Measurements from ENCODE around the gene UBAC1.

The UBAC1 gene

GRCh38 chr9:135987838-135988404 is 26.7 kb upstream of the UBAC1 start:
- H3K27me3 Mint-ChIP-seq: peaks cover 44% of the 10 kb centered on the region

DNA sequence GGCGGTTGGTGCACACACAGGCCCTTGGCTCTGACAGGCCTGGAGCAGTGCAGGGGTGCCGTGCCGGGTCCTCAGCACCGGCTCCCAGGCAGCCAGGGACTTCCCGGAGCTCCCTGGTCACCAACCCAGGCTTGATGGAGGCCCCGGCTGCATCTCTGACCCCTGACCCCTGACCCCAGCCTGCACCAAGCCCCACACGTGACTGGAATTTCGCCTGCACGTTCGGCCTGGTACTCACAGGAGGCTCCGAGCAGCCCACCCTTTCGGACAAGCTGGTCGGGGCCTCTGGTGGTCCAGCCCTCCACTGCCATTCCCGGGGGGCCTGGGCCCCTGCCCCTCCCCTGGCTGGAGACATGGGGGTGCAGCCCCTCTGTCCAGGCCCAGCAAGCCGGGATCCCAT is 25.4 kb upstream of the UBAC1 start:
- Mint-ChIP-seq H3K4me1 (peaks cover 12% of the 10 kb centered on the region), H3K4me3 (no peak overlapping the region), H3K27ac (no peak overlapping the region), H3K9me3 (peaks cover 3% of the 10 kb centered on the region), H3K36me3 (no peaks in the 10 kb centered on the region), H3K27me3 (peaks cover 44% of the 10 kb centered on the region)
- ATAC-seq: peak; percentile 42

More at GRCh38 chr9:135987838-135988404, 26.7 kb upstream of the UBAC1 start:
- no peak for ATAC-seq
- Mint-ChIP-seq H3K9me3 (peaks cover 3% of the 10 kb centered on the region), H3K36me3 (no peaks in the 10 kb centered on the region), H3K4me3 (no peak overlapping the region), H3K27ac (no peak overlapping the region), H3K4me1 (peaks cover 19% of the 10 kb centered on the region)

DNA sequence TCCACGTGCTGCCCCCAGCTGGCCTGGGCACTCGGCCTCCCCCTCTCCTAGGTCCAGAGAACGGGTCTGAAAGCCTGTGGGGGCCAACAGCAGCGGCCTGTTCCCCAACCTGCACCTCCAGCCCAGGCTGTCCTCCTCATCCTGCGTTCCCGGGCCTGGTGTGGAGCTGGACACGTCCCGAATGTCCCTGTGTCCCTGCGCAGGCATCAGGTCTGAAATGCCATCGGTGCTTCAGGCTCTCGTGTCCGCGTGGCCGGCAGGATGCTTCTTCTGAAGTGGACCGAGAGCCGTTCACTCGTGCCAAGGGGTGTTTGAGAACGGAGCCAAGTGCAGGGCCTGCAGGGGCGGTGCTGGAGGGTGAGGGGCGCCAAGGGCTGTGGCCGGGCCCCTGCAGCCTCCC is 24.7 kb upstream of the UBAC1 start:
- peaks cover 48% of the 10 kb centered on the region for H3K27me3 Mint-ChIP-seq
- no peak overlapping the region for H3K4me3 Mint-ChIP-seq
- H3K4me1 Mint-ChIP-seq: peaks cover 9% of the 10 kb centered on the region
- peaks cover 2% of the 10 kb centered on the region for H3K9me3 Mint-ChIP-seq
- H3K27ac Mint-ChIP-seq: no peak overlapping the region
- H3K36me3 Mint-ChIP-seq: no peaks in the 10 kb centered on the region
- no peak for ATAC-seq

DNA sequence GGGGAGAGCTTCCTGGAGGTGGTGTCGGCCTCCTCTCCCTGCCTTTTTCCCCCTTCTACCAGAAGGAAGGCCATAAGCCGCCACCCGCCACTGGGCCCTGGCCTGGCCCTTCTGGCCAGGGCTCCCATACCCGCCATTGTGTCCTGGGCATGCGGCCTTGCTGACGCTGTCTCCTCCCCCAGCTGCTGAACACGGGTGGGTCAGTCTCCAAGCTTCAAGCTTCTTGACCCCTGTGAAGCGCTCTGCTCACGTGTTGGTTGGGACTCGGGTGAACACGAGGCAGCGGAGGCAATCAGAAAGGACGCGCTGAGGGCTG is 24.2 kb upstream of the UBAC1 start:
- Mint-ChIP-seq H3K27ac (no peak overlapping the region), H3K4me3 (no peak overlapping the region), H3K27me3 (peaks cover 53% of the 10 kb centered on the region), H3K4me1 (peaks cover 6% of the 10 kb centered on the region), H3K36me3 (no peaks in the 10 kb centered on the region), H3K9me3 (no peaks in the 10 kb centered on the region)
- no peak for ATAC-seq

GRCh38 chr9:135984072-135984710 is 23.0 kb upstream of the UBAC1 start:
- Mint-ChIP-seq H3K4me3 (no peak overlapping the region), H3K4me1 (no peaks in the 10 kb centered on the region), H3K27me3 (peaks cover 59% of the 10 kb centered on the region), H3K27ac (no peak overlapping the region), H3K36me3 (no peaks in the 10 kb centered on the region), H3K9me3 (no peaks in the 10 kb centered on the region)
- ATAC-seq: no peak

GRCh38 chr9:135983208-135984071 is 22.3 kb upstream of the UBAC1 start:
- no peak overlapping the region for H3K4me3 Mint-ChIP-seq
- H3K36me3 Mint-ChIP-seq: no peaks in the 10 kb centered on the region
- no peak overlapping the region for H3K27ac Mint-ChIP-seq
- ATAC-seq: no peak
- H3K9me3 Mint-ChIP-seq: no peaks in the 10 kb centered on the region
- H3K27me3 Mint-ChIP-seq: peaks cover 59% of the 10 kb centered on the region
- H3K4me1 Mint-ChIP-seq: peaks cover 7% of the 10 kb centered on the region

DNA sequence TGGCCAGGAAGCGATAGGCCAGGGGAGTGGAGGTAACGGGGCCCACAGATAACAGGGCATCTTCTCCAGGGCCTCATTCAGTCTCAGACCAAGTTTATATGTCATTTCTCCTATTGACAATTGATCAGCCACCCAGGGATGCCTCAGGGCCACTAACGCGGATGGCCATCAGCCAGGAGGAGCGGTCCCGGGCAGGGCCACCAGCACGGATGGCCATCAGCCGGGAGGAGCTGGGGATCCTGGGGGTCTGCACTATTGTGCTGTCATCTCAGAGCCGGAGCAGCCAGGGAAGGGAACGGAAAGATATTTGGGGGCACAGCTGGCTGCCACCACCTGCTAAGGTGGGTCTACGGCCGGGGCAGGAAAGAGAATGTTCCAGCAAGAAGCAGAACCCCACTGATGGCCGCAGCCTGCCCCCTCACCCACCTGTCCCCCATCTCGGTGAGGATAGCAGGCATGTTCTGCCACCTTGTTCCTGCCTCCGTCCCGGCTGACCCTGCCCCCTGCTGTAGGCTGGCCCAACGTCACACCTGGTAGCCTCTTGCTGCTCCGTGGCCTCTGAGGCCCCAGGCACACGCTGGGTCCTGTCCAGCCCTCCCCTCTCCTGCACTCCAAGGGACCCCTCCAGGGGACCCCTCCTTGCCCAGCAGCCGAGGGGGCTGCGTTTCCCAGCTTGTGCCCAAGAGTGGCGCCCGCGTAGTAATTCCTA is 21.5 kb upstream of the UBAC1 start:
- H3K36me3 Mint-ChIP-seq: no peaks in the 10 kb centered on the region
- no peak for ATAC-seq
- H3K4me3 Mint-ChIP-seq: no peak overlapping the region
- H3K27me3 Mint-ChIP-seq: peaks cover 58% of the 10 kb centered on the region
- peaks cover 7% of the 10 kb centered on the region for H3K4me1 Mint-ChIP-seq
- H3K9me3 Mint-ChIP-seq: no peaks in the 10 kb centered on the region
- H3K27ac Mint-ChIP-seq: no peak overlapping the region

GRCh38 chr9:135980926-135981630 is 19.9 kb upstream of the UBAC1 start:
- peaks cover 7% of the 10 kb centered on the region for H3K4me1 Mint-ChIP-seq
- H3K27ac Mint-ChIP-seq: no peak overlapping the region
- ATAC-seq: no peak

DNA sequence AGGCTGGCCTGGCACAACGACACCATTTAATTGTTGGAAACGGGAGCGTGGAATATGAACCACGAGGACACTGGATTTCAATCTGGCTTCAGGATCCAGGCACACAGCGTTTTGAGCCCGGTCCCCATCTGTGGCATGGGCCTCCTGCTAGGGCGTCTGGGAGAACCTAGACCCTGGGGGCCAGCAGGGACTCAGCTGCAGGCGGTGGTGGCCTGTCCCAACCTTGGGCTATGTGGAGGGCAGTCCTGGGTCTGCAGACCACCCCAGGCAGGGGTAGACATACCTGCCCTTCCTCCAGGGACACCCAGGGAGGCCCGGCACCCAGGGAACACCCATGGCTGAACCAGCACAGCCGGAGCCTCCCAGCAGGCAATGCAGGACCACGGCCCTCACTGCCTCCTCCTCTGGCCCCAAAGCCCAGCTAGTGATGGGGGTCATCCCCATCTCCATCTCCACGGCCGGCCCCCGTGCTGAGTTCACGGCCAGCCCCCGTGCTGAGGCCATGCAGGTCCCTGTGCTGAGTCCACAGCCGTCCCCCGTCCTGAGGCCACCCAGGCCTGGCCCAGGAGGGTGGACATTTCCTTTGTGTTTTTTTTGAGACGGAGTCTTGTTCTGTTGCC is 18.5 kb upstream of the UBAC1 start:
- Mint-ChIP-seq H3K27me3 (peaks cover 64% of the 10 kb centered on the region), H3K4me3 (no peak overlapping the region), H3K36me3 (no peaks in the 10 kb centered on the region), H3K27ac (no peak overlapping the region), H3K9me3 (no peaks in the 10 kb centered on the region), H3K4me1 (peaks cover 7% of the 10 kb centered on the region)
- no peak for ATAC-seq

More at GRCh38 chr9:135980926-135981630, 19.9 kb upstream of the UBAC1 start:
- no peak overlapping the region for H3K4me3 Mint-ChIP-seq
- H3K27me3 Mint-ChIP-seq: peaks cover 62% of the 10 kb centered on the region
- no peaks in the 10 kb centered on the region for H3K9me3 Mint-ChIP-seq
- H3K36me3 Mint-ChIP-seq: no peaks in the 10 kb centered on the region

GRCh38 chr9:135978642-135979546 is 17.7 kb upstream of the UBAC1 start:
- Mint-ChIP-seq H3K27ac (no peak overlapping the region), H3K4me1 (peaks cover 7% of the 10 kb centered on the region), H3K4me3 (no peak overlapping the region), H3K9me3 (no peaks in the 10 kb centered on the region), H3K27me3 (peaks cover 71% of the 10 kb centered on the region), H3K36me3 (no peaks in the 10 kb centered on the region)
- ATAC-seq: peak; percentile 37

- H3K4me3 Mint-ChIP-seq: no peak overlapping the region
- H3K4me1 Mint-ChIP-seq: peaks cover 7% of the 10 kb centered on the region
- no peak overlapping the region for H3K27ac Mint-ChIP-seq
- ATAC-seq: no peak
- H3K36me3 Mint-ChIP-seq: no peaks in the 10 kb centered on the region
- peaks cover 83% of the 10 kb centered on the region for H3K27me3 Mint-ChIP-seq
- H3K9me3 Mint-ChIP-seq: no peaks in the 10 kb centered on the region
Observed at GRCh38 chr9:135976944-135977343, 15.8 kb upstream of the UBAC1 start.

DNA sequence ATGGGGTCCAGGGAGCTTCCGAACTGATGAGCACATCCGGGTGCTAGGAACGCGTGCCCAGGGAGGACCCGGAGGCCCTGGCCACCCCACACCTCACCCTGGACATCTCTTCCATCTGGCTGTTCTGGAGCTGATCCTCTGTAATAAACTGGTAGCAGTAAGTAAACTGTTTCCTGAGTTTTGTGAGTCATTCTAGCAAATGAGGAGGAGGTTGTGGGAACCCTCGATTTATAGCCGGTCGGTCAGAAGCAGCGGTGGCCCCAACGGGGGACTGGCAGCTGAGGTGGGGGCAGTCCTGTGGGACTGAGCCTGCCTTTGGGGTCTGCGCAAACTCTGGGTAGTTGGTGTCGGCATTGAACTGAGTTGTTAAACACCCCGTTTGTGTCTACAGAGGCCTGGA is 15.4 kb upstream of the UBAC1 start:
- no peak for ATAC-seq
- Mint-ChIP-seq H3K9me3 (no peaks in the 10 kb centered on the region), H3K36me3 (no peaks in the 10 kb centered on the region), H3K4me3 (no peak overlapping the region), H3K27me3 (peaks cover 83% of the 10 kb centered on the region), H3K4me1 (peaks cover 7% of the 10 kb centered on the region), H3K27ac (no peak overlapping the region)

- no peaks in the 10 kb centered on the region for H3K36me3 Mint-ChIP-seq
- H3K27ac Mint-ChIP-seq: no peak overlapping the region
- H3K4me1 Mint-ChIP-seq: peaks cover 7% of the 10 kb centered on the region
- H3K4me3 Mint-ChIP-seq: no peak overlapping the region
- ATAC-seq: no peak
- no peaks in the 10 kb centered on the region for H3K9me3 Mint-ChIP-seq
- peaks cover 80% of the 10 kb centered on the region for H3K27me3 Mint-ChIP-seq
Observed at GRCh38 chr9:135975834-135976233, 14.7 kb upstream of the UBAC1 start.

- no peak overlapping the region for H3K4me3 Mint-ChIP-seq
- H3K4me1 Mint-ChIP-seq: peaks cover 7% of the 10 kb centered on the region
- no peak for ATAC-seq
Observed at GRCh38 chr9:135974220-135974573, 13.0 kb upstream of the UBAC1 start.

More at GRCh38 chr9:135974220-135974573, 13.0 kb upstream of the UBAC1 start:
- H3K36me3 Mint-ChIP-seq: no peaks in the 10 kb centered on the region
- no peak overlapping the region for H3K27ac Mint-ChIP-seq
- H3K27me3 Mint-ChIP-seq: peaks cover 74% of the 10 kb centered on the region
- H3K9me3 Mint-ChIP-seq: no peaks in the 10 kb centered on the region

Measured in stimulated activated memory B cell treated with anti-CD40 and anti-IgM and Interleukin-4, amounts not matched to agents 10 μg/mL and 1 μg/mL and 100 μg/mL, for 72 hours (primary cell).